Endodermal cell (in vitro differentiated cells): Measurements from ENCODE around the gene TLR9. TPM values are rescaled to one million over a fixed set of nuclear protein-coding genes. Genes with fewer than 3 reads are reported as not detected.
A peak's percentile ranks its signal among the peaks of the same experiment; 100 is the strongest.

ENCODE experiments used
- DNase-seq: peaks from one replicate; pipeline ENCODE4 v3.0.0-alpha.2; 2017
- H3K27ac ChIP-seq: 2 replicates; pipeline ENCODE4 v1.5.1; 2013; ENCODE audit warnings: mild to moderate bottlenecking, low read depth, low read length, moderate library complexity
- H3K27me3 ChIP-seq: 2 replicates; pipeline ENCODE4 v1.6.1; 2013; ENCODE audit warnings: mild to moderate bottlenecking, low read length, moderate library complexity; ENCODE audit not compliant: insufficient read depth, control insufficient read depth, poor library complexity, severe bottlenecking
- H3K36me3 ChIP-seq: 2 replicates; pipeline ENCODE4 v1.7.0; 2013; ENCODE audit warnings: mild to moderate bottlenecking, low read length, moderate library complexity; ENCODE audit not compliant: control insufficient read depth, insufficient read depth
- H3K4me1 ChIP-seq: one replicate; pipeline ENCODE4 v1.7.0; 2013; ENCODE audit warnings: low read length; ENCODE audit not compliant: control insufficient read depth, insufficient read depth
- H3K4me3 ChIP-seq: 2 replicates; pipeline ENCODE4 v1.5.1; 2013; ENCODE audit warnings: mild to moderate bottlenecking, low read length, moderate library complexity
- H3K9ac ChIP-seq: 2 replicates; pipeline ENCODE4 v1.6.1; 2013; ENCODE audit warnings: mild to moderate bottlenecking, low read length, moderate library complexity; ENCODE audit not compliant: poor library complexity, severe bottlenecking; ENCODE audit errors: extremely low read depth
- H3K9me3 ChIP-seq: 2 replicates; pipeline ENCODE4 v1.6.1; 2013; ENCODE audit warnings: mild to moderate bottlenecking, low read length, moderate library complexity; ENCODE audit not compliant: control insufficient read depth
- H3K27ac Mint-ChIP-seq: 2 replicates; pipeline ENCODE4 v1.8.0; 2020; ENCODE audit warnings: mixed read lengths
- H3K27me3 Mint-ChIP-seq: 2 replicates; pipeline ENCODE4 v1.8.0; 2021; ENCODE audit warnings: mild to moderate bottlenecking, mixed read lengths; ENCODE audit not compliant: insufficient read depth
- H3K36me3 Mint-ChIP-seq: 2 replicates; pipeline ENCODE4 v1.8.0; 2020; ENCODE audit warnings: low read depth, mixed read lengths
- H3K4me1 Mint-ChIP-seq: 2 replicates; pipeline ENCODE4 v1.8.0; 2020; ENCODE audit warnings: mixed read lengths
- H3K4me3 Mint-ChIP-seq: 2 replicates; pipeline ENCODE4 v1.8.0; 2020; ENCODE audit warnings: mild to moderate bottlenecking, moderate library complexity, mixed read lengths
- H3K9me3 Mint-ChIP-seq: 2 replicates; pipeline ENCODE4 v1.8.0; 2020; ENCODE audit warnings: mild to moderate bottlenecking, mixed read lengths
- WGBS, 2 experiments: methylation state at CpG; one replicate each; pipeline versions ENCODE4 v1.1.5 to v1.1.7; 2013; ENCODE audit warnings: missing lambda C conversion rate in 2 of 2, mixed read lengths in 1 of 2; ENCODE audit not compliant: insufficient coverage in 1 of 2, insufficient read length in 1 of 2; 5-methylcytosine and 5-hydroxymethylcytosine counted together
- total RNA-seq, 2 donors: library from RNA; stranded (reverse); fragmentation: NEBNext Ultra II Directional in 1 of 2; extraction: Animal tissue kit (Norgen Biotek cat#: 25700) in 1 of 2; gene quantifications; 2 replicates in 1 of 2; 3 replicates in 1 of 2; pipeline ENCODE4 v1.2.1, GENCODE V29; 2021
- TF ChIP-seq, protein P1 (sequence below): fragments of 200-600 bp; sonication (generic); conservative IDR thresholded peaks from 2 replicates; pipeline ENCODE4 v1.5.0; 2021; ENCODE audit warnings: antibody characterized with exemption, mild to moderate bottlenecking

Gene TLR9
- total RNA-seq, 2 donors from 2014 or later, result 0.11 TPM; not detected in 1

DNA sequence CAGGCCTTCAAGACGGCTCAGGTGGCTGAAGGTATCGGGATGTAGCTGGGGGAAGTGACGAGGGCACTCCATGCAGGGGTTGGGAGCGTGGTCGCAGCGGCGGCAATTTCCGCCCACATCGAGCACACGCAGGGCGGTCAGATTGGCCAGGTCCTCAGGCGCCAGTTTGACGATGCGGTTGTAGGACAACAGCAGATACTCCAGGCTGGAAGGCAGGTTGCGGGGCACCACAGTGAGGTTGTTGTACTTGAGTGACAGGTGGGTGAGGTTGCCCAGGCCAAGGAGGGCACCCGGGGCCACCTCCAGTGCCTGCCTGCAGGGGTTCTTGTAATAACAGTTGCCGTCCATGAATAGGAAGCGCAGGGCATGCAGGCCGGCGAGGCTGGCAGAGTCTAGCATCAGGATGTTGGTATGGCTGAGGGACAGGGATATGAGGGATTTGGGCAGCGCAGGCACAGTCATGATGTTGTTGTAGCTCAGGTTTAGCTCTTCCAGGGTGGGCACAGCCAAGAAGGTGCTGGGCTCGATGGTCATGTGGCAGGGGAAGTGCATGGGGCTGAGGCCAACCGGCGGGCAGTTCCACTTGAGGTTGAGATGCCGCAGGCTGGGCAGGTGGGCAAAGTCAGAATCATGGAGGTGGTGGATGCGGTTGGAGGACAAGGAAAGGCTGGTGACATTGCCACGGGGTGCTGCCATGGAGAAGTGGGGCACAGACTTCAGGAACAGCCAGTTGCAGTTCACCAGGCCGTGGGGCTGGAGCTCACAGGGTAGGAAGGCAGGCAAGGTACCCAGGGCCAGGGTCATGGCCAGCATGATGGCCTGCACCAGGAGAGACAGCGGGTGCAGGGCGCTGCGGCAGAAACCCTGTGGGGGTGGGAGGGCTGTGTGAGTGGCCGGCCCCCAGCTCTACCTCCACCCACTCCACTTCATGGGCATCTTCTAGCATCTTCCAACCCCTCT is 1.7 kb downstream of the TLR9 start:
- TF ChIP-seq, protein P1, sequence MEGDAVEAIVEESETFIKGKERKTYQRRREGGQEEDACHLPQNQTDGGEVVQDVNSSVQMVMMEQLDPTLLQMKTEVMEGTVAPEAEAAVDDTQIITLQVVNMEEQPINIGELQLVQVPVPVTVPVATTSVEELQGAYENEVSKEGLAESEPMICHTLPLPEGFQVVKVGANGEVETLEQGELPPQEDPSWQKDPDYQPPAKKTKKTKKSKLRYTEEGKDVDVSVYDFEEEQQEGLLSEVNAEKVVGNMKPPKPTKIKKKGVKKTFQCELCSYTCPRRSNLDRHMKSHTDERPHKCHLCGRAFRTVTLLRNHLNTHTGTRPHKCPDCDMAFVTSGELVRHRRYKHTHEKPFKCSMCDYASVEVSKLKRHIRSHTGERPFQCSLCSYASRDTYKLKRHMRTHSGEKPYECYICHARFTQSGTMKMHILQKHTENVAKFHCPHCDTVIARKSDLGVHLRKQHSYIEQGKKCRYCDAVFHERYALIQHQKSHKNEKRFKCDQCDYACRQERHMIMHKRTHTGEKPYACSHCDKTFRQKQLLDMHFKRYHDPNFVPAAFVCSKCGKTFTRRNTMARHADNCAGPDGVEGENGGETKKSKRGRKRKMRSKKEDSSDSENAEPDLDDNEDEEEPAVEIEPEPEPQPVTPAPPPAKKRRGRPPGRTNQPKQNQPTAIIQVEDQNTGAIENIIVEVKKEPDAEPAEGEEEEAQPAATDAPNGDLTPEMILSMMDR, result no peak
- H3K27ac ChIP-seq, result no peak overlapping the region
- Mint-ChIP-seq H3K4me3 (no peak overlapping the region), H3K4me1 (peaks cover 4% of the 10 kb centered on the region), H3K27me3 (no peaks in the 10 kb centered on the region), H3K27ac (no peak overlapping the region), H3K9me3 (no peaks in the 10 kb centered on the region), H3K36me3 (no peaks in the 10 kb centered on the region)
- no peaks in the 10 kb centered on the region for H3K9me3 ChIP-seq
- peaks cover 6% of the 10 kb centered on the region for H3K4me1 ChIP-seq
- WGBS, 2 experiments, result 93 to 95% methylated on average over 18 to 32 of the region's 32 CpGs
- no peaks in the 10 kb centered on the region for H3K27me3 ChIP-seq
- DNase-seq, result no peak
- H3K9ac ChIP-seq, result no peak overlapping the region
- no peaks in the 10 kb centered on the region for H3K36me3 ChIP-seq
- no peak overlapping the region for H3K4me3 ChIP-seq

DNA sequence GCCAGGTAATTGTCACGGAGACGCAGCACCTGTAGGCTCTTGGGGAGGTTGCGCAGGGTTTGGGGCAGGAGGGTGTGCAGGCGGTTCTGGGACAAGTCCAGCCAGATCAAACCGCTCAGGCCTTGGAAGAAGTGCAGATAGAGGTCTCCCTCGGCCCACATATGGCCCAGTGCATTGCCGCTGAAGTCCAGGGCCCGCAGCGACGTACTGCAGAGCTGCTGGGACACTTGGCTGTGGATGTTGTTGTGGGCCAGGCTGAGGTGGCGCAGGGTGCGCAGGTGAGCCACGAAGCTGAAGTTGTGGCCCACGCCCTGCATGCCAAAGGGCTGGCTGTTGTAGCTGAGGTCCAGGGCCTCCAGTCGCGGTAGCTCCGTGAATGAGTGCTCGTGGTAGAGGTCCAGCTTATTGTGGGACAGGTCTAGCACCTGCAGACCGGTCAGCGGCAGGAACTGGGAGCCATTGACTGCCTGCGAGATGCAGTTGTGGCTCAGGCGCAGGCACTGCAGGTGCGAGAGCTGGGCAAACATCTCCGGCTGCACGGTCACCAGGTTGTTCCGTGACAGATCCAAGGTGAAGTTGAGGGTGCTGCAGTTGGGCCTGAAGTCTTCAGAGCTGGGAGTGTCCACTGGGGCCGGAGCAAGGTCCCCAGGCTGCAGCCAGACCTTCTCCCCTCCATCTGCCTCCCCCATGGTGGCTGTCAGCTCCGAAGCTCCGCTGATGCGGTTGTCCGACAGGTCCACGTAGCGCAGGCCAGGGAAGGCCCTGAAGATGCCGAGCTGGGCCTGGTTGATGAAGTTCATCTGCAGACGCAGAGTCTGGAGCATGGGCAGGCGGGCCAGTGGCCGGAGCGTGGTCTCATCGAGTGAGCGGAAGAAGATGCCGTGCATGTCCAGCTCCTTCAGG is 2.9 kb downstream of the TLR9 start:
- TF ChIP-seq, protein P1, result no peak
- no peaks in the 10 kb centered on the region for H3K27me3 ChIP-seq
- H3K4me3 Mint-ChIP-seq, result no peak overlapping the region
- H3K9ac ChIP-seq, result no peak overlapping the region
- no peak overlapping the region for H3K4me3 ChIP-seq
- H3K27me3 Mint-ChIP-seq, result no peaks in the 10 kb centered on the region
- no peaks in the 10 kb centered on the region for H3K9me3 ChIP-seq
- peaks cover 6% of the 10 kb centered on the region for H3K4me1 Mint-ChIP-seq
- peaks cover 8% of the 10 kb centered on the region for H3K4me1 ChIP-seq
- H3K36me3 ChIP-seq, result no peaks in the 10 kb centered on the region
- no peaks in the 10 kb centered on the region for H3K9me3 Mint-ChIP-seq
- no peaks in the 10 kb centered on the region for H3K36me3 Mint-ChIP-seq
- WGBS, 2 experiments, result 90 to 93% methylated on average over 35 to 41 of the region's 41 CpGs
- H3K27ac ChIP-seq, result no peak overlapping the region
- DNase-seq, result peak; percentile 42
- H3K27ac Mint-ChIP-seq, result no peak overlapping the region

- WGBS, 2 experiments, result 94 to 95% methylated on average over 33 to 34 of the region's 34 CpGs
- no peaks in the 10 kb centered on the region for H3K27me3 ChIP-seq
- no peak overlapping the region for H3K4me3 Mint-ChIP-seq
- H3K36me3 ChIP-seq, result no peaks in the 10 kb centered on the region
- H3K36me3 Mint-ChIP-seq, result no peaks in the 10 kb centered on the region
- H3K4me1 Mint-ChIP-seq, result peaks cover 10% of the 10 kb centered on the region
- DNase-seq, result peak; percentile 46
- H3K9me3 Mint-ChIP-seq, result no peaks in the 10 kb centered on the region
- peaks cover 8% of the 10 kb centered on the region for H3K4me1 ChIP-seq
- H3K9me3 ChIP-seq, result no peaks in the 10 kb centered on the region
- no peak overlapping the region for H3K27ac ChIP-seq
- TF ChIP-seq, protein P1, result no peak
- H3K27me3 Mint-ChIP-seq, result no peaks in the 10 kb centered on the region
- H3K9ac ChIP-seq, result no peak overlapping the region
- no peak overlapping the region for H3K27ac Mint-ChIP-seq
- H3K4me3 ChIP-seq, result no peak overlapping the region
Observed at GRCh38 chr3:52221563-52222318, 3.7 kb downstream of the TLR9 start.
